ENCODE measurements around the gene IL1R2.

DNA sequence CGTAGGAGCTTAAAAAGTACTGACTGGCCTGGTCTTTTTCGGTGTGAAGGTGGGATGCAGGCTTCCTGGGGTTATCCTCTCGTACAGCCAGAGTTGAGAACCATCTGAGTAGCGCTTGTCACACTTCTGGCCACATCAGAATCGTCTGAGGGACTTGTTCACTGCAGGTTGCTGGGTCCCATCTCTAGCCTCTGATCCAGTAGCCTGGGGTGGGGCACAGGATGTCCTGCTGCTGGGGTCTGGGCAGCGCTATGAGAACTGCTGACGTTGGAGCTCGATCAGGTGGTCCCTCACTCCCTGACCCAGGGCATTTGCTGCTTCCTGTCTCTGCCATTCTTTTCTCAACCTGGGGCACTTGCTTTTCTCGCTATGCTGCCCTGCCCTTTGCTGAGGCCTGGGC is 7.1 kb upstream of the IL1R2 start:
- TF ChIP-seq, protein P1, sequence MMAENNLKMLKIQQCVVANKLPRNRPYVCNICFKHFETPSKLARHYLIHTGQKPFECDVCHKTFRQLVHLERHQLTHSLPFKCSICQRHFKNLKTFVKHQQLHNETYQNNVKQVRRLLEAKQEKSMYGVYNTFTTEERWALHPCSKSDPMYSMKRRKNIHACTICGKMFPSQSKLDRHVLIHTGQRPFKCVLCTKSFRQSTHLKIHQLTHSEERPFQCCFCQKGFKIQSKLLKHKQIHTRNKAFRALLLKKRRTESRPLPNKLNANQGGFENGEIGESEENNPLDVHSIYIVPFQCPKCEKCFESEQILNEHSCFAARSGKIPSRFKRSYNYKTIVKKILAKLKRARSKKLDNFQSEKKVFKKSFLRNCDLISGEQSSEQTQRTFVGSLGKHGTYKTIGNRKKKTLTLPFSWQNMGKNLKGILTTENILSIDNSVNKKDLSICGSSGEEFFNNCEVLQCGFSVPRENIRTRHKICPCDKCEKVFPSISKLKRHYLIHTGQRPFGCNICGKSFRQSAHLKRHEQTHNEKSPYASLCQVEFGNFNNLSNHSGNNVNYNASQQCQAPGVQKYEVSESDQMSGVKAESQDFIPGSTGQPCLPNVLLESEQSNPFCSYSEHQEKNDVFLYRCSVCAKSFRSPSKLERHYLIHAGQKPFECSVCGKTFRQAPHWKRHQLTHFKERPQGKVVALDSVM (CRISPR knock-in tag; IDR thresholded peaks at IDR 0.05) = no peak
- TF ChIP-seq, protein P2, sequence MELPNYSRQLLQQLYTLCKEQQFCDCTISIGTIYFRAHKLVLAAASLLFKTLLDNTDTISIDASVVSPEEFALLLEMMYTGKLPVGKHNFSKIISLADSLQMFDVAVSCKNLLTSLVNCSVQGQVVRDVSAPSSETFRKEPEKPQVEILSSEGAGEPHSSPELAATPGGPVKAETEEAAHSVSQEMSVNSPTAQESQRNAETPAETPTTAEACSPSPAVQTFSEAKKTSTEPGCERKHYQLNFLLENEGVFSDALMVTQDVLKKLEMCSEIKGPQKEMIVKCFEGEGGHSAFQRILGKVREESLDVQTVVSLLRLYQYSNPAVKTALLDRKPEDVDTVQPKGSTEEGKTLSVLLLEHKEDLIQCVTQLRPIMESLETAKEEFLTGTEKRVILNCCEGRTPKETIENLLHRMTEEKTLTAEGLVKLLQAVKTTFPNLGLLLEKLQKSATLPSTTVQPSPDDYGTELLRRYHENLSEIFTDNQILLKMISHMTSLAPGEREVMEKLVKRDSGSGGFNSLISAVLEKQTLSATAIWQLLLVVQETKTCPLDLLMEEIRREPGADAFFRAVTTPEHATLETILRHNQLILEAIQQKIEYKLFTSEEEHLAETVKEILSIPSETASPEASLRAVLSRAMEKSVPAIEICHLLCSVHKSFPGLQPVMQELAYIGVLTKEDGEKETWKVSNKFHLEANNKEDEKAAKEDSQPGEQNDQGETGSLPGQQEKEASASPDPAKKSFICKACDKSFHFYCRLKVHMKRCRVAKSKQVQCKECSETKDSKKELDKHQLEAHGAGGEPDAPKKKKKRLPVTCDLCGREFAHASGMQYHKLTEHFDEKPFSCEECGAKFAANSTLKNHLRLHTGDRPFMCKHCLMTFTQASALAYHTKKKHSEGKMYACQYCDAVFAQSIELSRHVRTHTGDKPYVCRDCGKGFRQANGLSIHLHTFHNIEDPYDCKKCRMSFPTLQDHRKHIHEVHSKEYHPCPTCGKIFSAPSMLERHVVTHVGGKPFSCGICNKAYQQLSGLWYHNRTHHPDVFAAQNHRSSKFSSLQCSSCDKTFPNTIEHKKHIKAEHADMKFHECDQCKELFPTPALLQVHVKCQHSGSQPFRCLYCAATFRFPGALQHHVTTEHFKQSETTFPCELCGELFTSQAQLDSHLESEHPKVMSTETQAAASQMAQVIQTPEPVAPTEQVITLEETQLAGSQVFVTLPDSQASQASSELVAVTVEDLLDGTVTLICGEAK (IDR thresholded peaks at IDR 0.05) = no peak
- TF ChIP-seq, protein P2 (CRISPR knock-in tag; IDR thresholded peaks at IDR 0.05) = no peak
- TF ChIP-seq, protein P3, sequence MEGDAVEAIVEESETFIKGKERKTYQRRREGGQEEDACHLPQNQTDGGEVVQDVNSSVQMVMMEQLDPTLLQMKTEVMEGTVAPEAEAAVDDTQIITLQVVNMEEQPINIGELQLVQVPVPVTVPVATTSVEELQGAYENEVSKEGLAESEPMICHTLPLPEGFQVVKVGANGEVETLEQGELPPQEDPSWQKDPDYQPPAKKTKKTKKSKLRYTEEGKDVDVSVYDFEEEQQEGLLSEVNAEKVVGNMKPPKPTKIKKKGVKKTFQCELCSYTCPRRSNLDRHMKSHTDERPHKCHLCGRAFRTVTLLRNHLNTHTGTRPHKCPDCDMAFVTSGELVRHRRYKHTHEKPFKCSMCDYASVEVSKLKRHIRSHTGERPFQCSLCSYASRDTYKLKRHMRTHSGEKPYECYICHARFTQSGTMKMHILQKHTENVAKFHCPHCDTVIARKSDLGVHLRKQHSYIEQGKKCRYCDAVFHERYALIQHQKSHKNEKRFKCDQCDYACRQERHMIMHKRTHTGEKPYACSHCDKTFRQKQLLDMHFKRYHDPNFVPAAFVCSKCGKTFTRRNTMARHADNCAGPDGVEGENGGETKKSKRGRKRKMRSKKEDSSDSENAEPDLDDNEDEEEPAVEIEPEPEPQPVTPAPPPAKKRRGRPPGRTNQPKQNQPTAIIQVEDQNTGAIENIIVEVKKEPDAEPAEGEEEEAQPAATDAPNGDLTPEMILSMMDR (CRISPR knock-in tag; IDR thresholded peaks at IDR 0.05) = no peak
- no peak for TF ChIP-seq RFX1 (IDR thresholded peaks at IDR 0.05)
- no peak for TF ChIP-seq ZSCAN31 (CRISPR knock-in tag; IDR thresholded peaks at IDR 0.05; ENCODE audit: low read depth)
- TF ChIP-seq POLR2AphosphoS2 (IDR thresholded peaks at IDR 0.05; ENCODE audit: low read depth, low read length) = no peak
- TF ChIP-seq EZH2 (conservative IDR thresholded peaks at IDR 0.05; ENCODE audit: low read depth, low read length) = no peak
- TF ChIP-seq SMAD1 (CRISPR knock-in tag; IDR thresholded peaks at IDR 0.05; ENCODE audit: borderline replicate concordance, low read depth) = no peak
- no peak for TF ChIP-seq POLR2AphosphoS5 (IDR thresholded peaks at IDR 0.05; ENCODE audit: low read depth, low read length)
- TF ChIP-seq JUN (CRISPR knock-in tag; IDR thresholded peaks at IDR 0.05) = no peak
- no peak for TF ChIP-seq DPF2 (CRISPR knock-in tag; IDR thresholded peaks at IDR 0.05; ENCODE audit: borderline replicate concordance, low read depth)
